GM21381 (cell line): ENCODE measurements around the gene MEGF11.

Experiments
- ATAC-seq: cut with Tn5 transposase; IDR thresholded peaks from one replicate; pipeline ENCODE4 v1.9.1; 2021; ENCODE audit warnings: mild to moderate bottlenecking, moderate library complexity; ENCODE audit not compliant: unreplicated experiment

MEGF11 gene

GRCh38 chr15:66070220-66070934 is 183.2 kb downstream of the MEGF11 start:
- no peak for ATAC-seq

DNA sequence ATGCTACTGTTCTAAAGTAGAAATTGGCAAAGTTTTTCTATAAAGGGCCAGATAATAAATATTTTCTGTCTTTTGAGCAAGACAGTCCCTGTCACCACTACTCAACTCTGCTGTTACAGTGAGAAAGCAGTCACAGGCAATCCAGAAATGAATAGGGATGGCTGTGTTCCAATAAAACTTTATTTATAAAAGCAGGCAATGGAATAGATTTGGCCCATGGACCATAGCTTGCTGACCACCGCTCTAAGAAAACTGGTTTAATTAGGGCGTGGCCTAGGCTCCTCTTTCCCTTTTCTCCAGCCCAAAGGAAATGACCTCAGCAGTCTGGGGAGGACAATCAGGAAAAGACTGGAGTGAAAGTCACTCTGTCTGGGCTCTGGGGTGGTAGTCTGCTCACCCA is 183.8 kb downstream of the MEGF11 start:
- no peak for ATAC-seq

GRCh38 chr15:66068801-66069200 is 184.7 kb downstream of the MEGF11 start:
- no peak for ATAC-seq

DNA sequence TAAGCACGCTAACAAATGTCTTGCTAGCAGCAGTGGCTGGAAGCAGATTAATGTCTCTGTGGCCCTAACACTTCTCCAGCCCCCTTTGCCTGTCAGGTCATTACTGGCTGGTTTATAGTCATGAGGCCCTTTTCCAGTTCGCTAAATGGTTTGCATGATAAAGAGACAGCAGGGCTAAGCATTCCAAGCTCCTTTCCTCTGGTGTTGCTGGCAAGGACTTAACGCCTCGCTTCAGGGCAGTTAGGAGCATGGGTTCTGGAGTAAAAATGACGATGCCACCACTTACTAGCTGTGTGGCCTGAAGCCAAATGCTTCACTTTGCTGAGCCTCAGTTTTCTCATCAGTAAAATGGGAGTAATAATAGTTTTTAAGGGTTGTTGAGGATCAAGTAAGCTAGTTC is 185.9 kb downstream of the MEGF11 start:
- no peak for ATAC-seq

DNA sequence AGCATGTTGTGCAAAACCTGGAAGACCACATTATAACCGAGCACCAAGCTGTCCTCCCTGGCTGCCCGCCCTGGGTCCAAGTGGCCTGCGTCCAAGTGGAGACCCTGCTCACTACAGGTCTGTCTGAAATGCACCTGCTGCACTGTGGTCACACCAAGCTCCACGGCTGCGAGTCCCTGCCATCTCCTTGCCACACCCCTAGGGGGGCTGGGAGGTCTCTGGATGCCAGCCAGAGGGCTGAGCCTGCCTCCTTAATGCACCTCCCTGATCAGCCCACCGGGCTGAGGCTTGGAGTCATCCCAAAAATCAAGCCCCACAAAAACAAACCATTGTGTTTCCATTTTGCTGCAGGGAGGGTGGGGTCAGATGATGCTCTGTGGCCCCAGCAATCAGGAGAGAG is 187.1 kb downstream of the MEGF11 start:
- ATAC-seq, result no peak

DNA sequence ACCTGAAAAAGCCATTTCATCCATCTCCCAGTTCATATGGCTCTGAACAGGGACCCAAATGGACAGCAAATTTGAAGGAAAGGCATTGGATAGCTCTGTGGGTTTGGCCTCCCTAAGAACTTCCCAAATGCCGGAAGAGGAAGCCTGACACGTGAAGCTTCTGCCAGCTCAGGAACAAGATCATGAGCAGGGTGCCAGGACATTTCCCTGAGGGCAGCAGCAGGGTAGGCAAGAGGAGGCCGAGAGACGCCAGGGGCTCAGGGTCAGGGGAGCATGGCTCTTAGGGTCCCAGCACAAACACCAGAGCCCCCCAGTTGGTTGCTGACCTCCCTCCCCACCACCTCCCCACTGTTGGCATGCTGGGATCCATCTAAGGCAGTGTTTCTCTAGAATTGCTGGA is 187.5 kb downstream of the MEGF11 start:
- no peak for ATAC-seq

GRCh38 chr15:66065325-66065724 is 188.2 kb downstream of the MEGF11 start:
- ATAC-seq, result no peak

DNA sequence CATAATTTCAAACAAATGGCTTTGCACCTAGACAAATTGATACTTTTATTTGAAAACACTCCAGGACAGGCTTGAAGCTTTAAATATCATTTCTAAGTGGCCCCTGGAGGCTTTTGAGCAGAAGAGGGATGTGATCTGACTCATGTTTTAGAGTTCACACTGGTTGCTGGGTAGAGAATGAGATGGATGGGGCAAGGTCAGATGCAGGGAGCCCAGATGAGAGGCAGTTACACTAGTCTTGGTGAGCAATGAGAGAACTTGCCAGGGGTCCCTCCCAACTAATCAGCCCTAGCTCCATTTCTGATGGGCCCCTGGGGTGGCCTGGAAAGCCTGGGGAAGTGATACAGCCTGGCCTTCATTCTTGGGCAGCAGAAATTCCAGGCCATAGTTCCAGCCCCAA is 190.4 kb downstream of the MEGF11 start:
- ATAC-seq, result no peak

GRCh38 chr15:66057089-66057488 is 196.5 kb downstream of the MEGF11 start:
- ATAC-seq, result no peak

GRCh38 chr15:66053991-66054390 is 199.6 kb downstream of the MEGF11 start:
- ATAC-seq, result no peak

DNA sequence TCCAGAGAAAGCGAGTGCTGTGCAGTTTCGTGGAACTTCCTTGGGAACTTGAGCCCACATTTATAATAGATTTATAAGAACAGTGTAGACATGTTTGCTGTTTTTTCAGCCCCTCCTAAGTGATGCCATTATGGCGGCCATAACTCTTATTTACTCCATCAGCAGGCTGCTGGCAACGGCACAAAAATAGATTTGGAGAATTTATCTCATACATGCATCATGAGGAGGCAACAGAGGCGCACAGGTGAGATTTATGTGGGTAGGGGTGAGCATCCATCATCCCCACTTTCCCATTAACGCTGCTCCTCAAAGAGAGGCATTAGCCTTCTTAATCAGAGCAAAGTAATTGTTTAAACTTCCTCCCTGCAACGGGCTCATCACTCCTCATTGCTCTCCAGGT is 201.7 kb downstream of the MEGF11 start:
- ATAC-seq, result no peak

DNA sequence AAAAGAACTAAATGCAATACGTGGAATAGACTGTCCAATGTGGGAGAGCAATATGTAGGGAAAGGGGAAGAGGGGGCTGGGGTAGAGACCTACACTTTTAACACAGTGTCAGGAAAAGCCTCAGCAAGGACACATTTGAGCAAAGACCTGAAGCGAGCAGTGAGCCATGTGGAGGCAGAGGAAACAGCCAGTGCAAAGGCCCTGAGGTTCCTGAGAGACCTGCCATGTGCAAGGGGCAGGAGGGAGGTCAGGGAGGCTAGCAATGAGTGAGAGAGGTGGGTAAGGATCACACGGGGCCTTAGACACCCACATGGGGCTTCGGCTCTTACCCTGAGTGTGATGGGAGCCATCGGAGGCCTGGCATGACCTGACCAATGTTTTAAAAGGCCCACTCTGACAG is 203.3 kb downstream of the MEGF11 start:
- ATAC-seq, result no peak

GRCh38 chr15:66049353-66049752 is 204.2 kb downstream of the MEGF11 start:
- ATAC-seq, result no peak

- no peak for ATAC-seq
Measured at GRCh38 chr15:66047321-66048024, 206.1 kb downstream of the MEGF11 start.

- ATAC-seq, result no peak
Measured at GRCh38 chr15:66046751-66047150, 206.8 kb downstream of the MEGF11 start.

DNA sequence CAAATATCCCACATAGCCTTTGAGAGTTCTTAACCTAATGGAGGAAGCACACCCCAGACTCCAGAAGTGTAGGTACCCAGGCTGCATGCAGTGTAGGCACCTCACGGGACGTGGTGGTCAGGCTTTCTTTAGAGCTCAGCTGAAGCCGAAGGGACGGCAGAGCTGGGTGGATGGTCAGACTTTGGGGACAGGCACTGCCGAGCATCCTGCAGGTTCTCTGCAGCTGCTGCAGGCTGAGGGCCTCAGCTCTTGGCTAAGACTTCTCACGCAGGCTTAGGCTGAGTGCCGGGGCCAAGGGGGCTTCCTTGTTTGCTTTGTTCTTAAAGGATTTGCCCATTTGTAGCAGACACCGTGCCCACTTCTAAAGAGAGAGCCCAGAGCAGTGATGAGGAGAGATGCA is 207.2 kb downstream of the MEGF11 start:
- ATAC-seq, result no peak

DNA sequence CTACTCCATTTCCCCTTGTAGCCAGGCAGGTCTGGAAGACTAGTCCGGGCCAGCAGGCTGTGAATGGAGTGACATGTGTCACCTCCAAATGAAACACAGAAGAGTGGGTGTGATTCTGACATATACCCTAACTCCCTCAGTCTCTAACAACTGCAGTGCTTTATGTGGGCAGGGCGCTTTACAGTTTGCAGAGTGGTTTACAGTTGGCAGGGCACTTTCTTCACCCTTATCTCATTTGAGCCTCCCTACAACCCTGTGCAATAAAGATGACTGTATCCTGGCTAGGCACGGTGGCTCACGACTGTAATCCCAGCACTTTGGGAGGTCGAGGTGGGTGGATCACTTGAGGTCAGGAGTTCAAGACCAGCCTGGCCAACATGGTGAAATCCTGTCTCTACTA is 208.0 kb downstream of the MEGF11 start:
- ATAC-seq, result no peak

- ATAC-seq, result no peak
Measured at GRCh38 chr15:66044837-66045236, 208.7 kb downstream of the MEGF11 start.

GRCh38 chr15:66043264-66043663 is 210.3 kb downstream of the MEGF11 start:
- no peak for ATAC-seq

DNA sequence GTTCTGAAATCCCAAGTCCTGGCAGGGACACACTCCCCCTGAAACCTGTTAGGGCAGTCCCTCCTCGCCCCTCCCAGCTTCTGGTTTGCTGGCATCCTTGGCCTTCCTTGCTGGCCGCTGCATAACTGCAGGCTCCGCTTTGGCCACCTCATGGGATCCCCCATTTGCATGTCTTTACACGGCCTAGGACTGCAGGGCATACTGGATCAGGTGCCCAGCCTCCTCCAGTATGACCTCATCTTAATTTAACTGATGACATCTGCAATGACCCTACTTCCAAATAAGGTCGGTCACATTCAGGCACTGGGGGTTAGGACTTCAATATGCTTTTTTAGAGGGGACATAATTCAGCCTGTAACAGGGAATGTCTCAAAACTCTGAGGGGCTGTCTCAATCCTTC is 210.9 kb downstream of the MEGF11 start:
- ATAC-seq, result no peak

DNA sequence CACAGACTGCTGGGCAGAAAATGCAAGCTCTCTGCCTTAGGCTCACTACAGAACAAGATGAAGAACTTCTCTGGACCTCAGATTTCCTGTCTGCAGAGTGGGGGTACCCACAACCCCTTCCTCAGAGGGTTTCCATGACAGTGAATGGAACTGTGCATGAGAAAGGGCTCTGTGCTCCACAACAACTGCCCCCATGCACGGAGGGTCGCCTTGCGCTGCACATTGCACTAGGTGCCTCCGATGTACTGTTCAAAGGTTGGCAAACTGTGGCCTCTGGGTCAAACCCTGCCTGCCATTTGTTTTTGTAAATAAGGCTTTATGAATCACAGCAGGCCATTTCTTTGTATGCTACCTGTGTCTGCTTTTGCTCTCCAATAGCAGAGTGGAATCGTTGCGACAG is 212.3 kb downstream of the MEGF11 start:
- ATAC-seq, result no peak

GRCh38 chr15:66040211-66040892 is 213.2 kb downstream of the MEGF11 start:
- no peak for ATAC-seq
